GM23338 (cell line): Measurements from ENCODE around the gene SUSD1.

ENCODE experiments used
- CTCF ChIP-seq, 2 experiments: fragments of 200-600 bp in 1 of 2; sonication (generic) in 1 of 2; conservative IDR thresholded peaks; 2 replicates each; pipeline versions ENCODE4 v1.5.1 to v1.6.1; 2016 to 2017; ENCODE audit warnings: antibody characterized with exemption in 2 of 2, low read depth in 2 of 2, mild to moderate bottlenecking in 2 of 2, moderate library complexity in 1 of 2
- ETS1 ChIP-seq: IDR thresholded peaks from 2 replicates; pipeline ENCODE4 v1.6.1; 2016; ENCODE audit warnings: antibody characterized with exemption
- EZH2 ChIP-seq: fragments of 200-600 bp; sonication (generic); IDR thresholded peaks from one replicate; pipeline ENCODE4 v1.8.0; 2017; ENCODE audit warnings: antibody characterized with exemption, mild to moderate bottlenecking, low read depth; ENCODE audit not compliant: unreplicated experiment
- EZH2phosphoT487 ChIP-seq: fragments of 200-600 bp; sonication (generic); IDR thresholded peaks from one replicate; pipeline ENCODE4 v1.8.1; 2018; ENCODE audit warnings: antibody characterized with exemption; ENCODE audit not compliant: unreplicated experiment
- JUNB ChIP-seq: IDR thresholded peaks from one replicate; pipeline ENCODE4 v1.6.1; 2016; ENCODE audit warnings: antibody characterized with exemption; ENCODE audit not compliant: unreplicated experiment
- POLR2AphosphoS5 ChIP-seq: IDR thresholded peaks from 2 replicates; pipeline ENCODE4 v1.6.1; 2016; ENCODE audit warnings: antibody characterized with exemption, low read depth
- REST ChIP-seq: IDR thresholded peaks from one replicate; pipeline ENCODE4 v1.6.1; 2018; ENCODE audit warnings: antibody characterized with exemption; ENCODE audit not compliant: unreplicated experiment
- STAT1 ChIP-seq: IDR thresholded peaks from one replicate; pipeline ENCODE4 v1.6.1; 2016; ENCODE audit warnings: antibody characterized with exemption; ENCODE audit not compliant: unreplicated experiment
- ZNF462 ChIP-seq: fragments of 250-450 bp; sonication (Bioruptor Pico); IDR thresholded peaks from 2 replicates; pipeline ENCODE4 v1.5.0; 2020; ENCODE audit warnings: mild to moderate bottlenecking, moderate library complexity

GRCh38 chr9:112094948-112095681 lies 80.0 kb downstream of the SUSD1 start:
- no peak for TF ChIP-seq CTCF (conservative IDR thresholded peaks at IDR 0.05; ENCODE audit: low read depth in 2 of 2)
- TF ChIP-seq EZH2: no peak
- TF ChIP-seq REST: no peak
- TF ChIP-seq POLR2AphosphoS5: no peak
- TF ChIP-seq ETS1: no peak
- no peak for TF ChIP-seq EZH2phosphoT487
- no peak for TF ChIP-seq JUNB
- no peak for TF ChIP-seq ZNF462
- no peak for TF ChIP-seq STAT1
